SH-SY5Y (cell line): ENCODE measurements around the gene UNC80.

ENCODE experiments used
- GATA2 ChIP-seq: IDR thresholded peaks from 2 replicates; pipeline ENCODE4 v1.6.1; 2011; ENCODE audit warnings: mild to moderate bottlenecking, low read depth, low read length
- GATA3 ChIP-seq: IDR thresholded peaks from 2 replicates; pipeline ENCODE4 v1.6.1; 2011; ENCODE audit warnings: low read depth, mild to moderate bottlenecking, low read length, moderate library complexity

- TF ChIP-seq GATA3 = no peak
- no peak for TF ChIP-seq GATA2
Measured at GRCh38 chr2:209942936-209943605, 171.4 kb downstream of the UNC80 start.
